Activated CD8-positive, alpha-beta T cell treated with anti-CD3 and anti-CD28 coated beads for 36 hours (primary cell): ENCODE results near the gene EYA3. TPM values are rescaled to one million over a fixed set of nuclear protein-coding genes. Genes with fewer than 3 reads are reported as not detected.

Experiments used
- ATAC-seq: fragments of 200-7000 bp; cut with Tn5 transposase; one replicate; pipeline ENCODE4 v1.10.0; 2021; ENCODE audit warnings: mild to moderate bottlenecking, moderate library complexity
- CTCF ChIA-PET: fragments of 350-600 bp; sonication (Branson Sonifier 250); formaldehyde crosslinking; loops from one replicate; lab custom pipeline; 2021; ENCODE audit warnings: antibody characterized with exemption; lab: Charles Lee
- POLR2A ChIA-PET: fragments of 350-600 bp; sonication (Branson Sonifier 250); formaldehyde crosslinking; loops from one replicate; lab custom pipeline; 2021; ENCODE audit warnings: antibody characterized with exemption; lab: Charles Lee
- DNase-seq: peaks from one replicate; pipeline ENCODE4 v3.0.0-alpha.2; 2020
- H3K27ac Mint-ChIP-seq: one replicate; pipeline ENCODE4 v1.8.0; 2021; ENCODE audit warnings: mild to moderate bottlenecking, mixed read lengths
- H3K27me3 Mint-ChIP-seq: one replicate; pipeline ENCODE4 v1.8.0; 2021; ENCODE audit warnings: mixed read lengths
- H3K36me3 Mint-ChIP-seq: one replicate; pipeline ENCODE4 v1.8.0; 2021; ENCODE audit warnings: low read depth, mixed read lengths
- H3K4me1 Mint-ChIP-seq: one replicate; pipeline ENCODE4 v1.8.0; 2021; ENCODE audit warnings: low read depth, mixed read lengths
- H3K4me3 Mint-ChIP-seq: one replicate; pipeline ENCODE4 v1.8.0; 2021; ENCODE audit warnings: mild to moderate bottlenecking, moderate library complexity, mixed read lengths
- H3K9me3 Mint-ChIP-seq: one replicate; pipeline ENCODE4 v1.8.0; 2021; ENCODE audit warnings: mixed read lengths
- intact Hi-C: fragments of 100-400 bp; cut with micrococcal nuclease; formaldehyde crosslinking; loops from one replicate; pipeline ENCODE4 v1.10.0; 2022
- total RNA-seq, 2 experiments: library from RNA; stranded (reverse); gene quantifications; one replicate each; pipeline ENCODE4 v1.2.3, GENCODE V29; 2021
- TF ChIP-seq, protein P1 (sequence below): fragments of 200-600 bp; IDR thresholded peaks from one replicate; pipeline ENCODE4 v1.8.0; 2022; ENCODE audit warnings: antibody characterized with exemption, mild to moderate bottlenecking

The EYA3 gene
- total RNA-seq, 2 experiments from 2014 or later, result 34.6 to 34.9 TPM

- Mint-ChIP-seq H3K36me3 (peaks cover 25% of the 10 kb centered on the region), H3K4me1 (peaks cover 62% of the 10 kb centered on the region), H3K9me3 (no peaks in the 10 kb centered on the region), H3K4me3 (peak overlapping the region; percentile 13), H3K27ac (peak overlapping the region; percentile 63), H3K27me3 (no peaks in the 10 kb centered on the region)
- POLR2A ChIA-PET, result interaction anchor here (0.7 to 1.4 kb wide), 2 partner anchors 19 to 28 kb away, joined by 3 to 4 read pairs; no protein-coding TSS in a partner anchor
- CTCF ChIA-PET, result interaction anchor here (0.7 to 1.5 kb wide), 7 partner anchors 16 to 159 kb away, joined by 3 to 7 read pairs (median 4); partner anchors contain the start of gene EYA3
- ATAC-seq (peak; percentile 50), DNase-seq (no peak)
- TF ChIP-seq, protein P1, sequence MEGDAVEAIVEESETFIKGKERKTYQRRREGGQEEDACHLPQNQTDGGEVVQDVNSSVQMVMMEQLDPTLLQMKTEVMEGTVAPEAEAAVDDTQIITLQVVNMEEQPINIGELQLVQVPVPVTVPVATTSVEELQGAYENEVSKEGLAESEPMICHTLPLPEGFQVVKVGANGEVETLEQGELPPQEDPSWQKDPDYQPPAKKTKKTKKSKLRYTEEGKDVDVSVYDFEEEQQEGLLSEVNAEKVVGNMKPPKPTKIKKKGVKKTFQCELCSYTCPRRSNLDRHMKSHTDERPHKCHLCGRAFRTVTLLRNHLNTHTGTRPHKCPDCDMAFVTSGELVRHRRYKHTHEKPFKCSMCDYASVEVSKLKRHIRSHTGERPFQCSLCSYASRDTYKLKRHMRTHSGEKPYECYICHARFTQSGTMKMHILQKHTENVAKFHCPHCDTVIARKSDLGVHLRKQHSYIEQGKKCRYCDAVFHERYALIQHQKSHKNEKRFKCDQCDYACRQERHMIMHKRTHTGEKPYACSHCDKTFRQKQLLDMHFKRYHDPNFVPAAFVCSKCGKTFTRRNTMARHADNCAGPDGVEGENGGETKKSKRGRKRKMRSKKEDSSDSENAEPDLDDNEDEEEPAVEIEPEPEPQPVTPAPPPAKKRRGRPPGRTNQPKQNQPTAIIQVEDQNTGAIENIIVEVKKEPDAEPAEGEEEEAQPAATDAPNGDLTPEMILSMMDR, result no peak
- intact Hi-C loops, result no loop called here
These were observed 29.2 kb downstream of the EYA3 start for GRCh38 chr1:28058971-28059878.

DNA sequence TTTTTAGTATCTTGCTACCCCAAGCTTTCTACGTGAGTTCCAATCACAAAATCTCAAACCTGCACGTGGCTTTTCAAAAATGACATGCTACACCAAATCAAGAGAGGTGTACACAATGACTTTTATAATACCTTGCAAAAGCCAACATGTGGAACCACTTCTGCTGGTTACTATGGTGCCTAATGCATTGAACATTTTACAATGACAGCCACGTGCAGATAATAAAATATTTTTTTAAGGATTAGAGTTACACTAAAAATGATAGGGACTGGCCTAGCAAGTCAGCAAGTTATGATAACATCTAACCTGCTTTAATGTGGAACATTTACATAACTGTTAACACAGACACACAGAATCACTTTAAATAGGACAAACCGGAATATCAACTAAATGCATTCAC lies 30.2 kb downstream of the EYA3 start:
- peaks cover 58% of the 10 kb centered on the region for H3K4me1 Mint-ChIP-seq
- H3K27ac Mint-ChIP-seq, result no peak overlapping the region
- POLR2A ChIA-PET, result interaction anchor here (0.8 to 1.4 kb wide), 2 partner anchors 30 to 60 kb away, joined by 3 to 4 read pairs; no protein-coding TSS in a partner anchor
- H3K4me3 Mint-ChIP-seq, result no peak overlapping the region
- CTCF ChIA-PET, result interaction anchor here (0.9 to 1.5 kb wide), 3 partner anchors 17 to 151 kb away, joined by 3 to 4 read pairs (median 4); partner anchors contain the start of gene EYA3
- no peaks in the 10 kb centered on the region for H3K9me3 Mint-ChIP-seq
- H3K27me3 Mint-ChIP-seq, result no peaks in the 10 kb centered on the region
- TF ChIP-seq, protein P1, result no peak
- DNase-seq (no peak), ATAC-seq (no peak)
- H3K36me3 Mint-ChIP-seq, result peaks cover 24% of the 10 kb centered on the region
- intact Hi-C loops, result no loop called here

- Mint-ChIP-seq H3K36me3 (peaks cover 22% of the 10 kb centered on the region), H3K4me3 (peak overlapping the region; percentile 11), H3K27me3 (no peaks in the 10 kb centered on the region), H3K27ac (peak overlapping the region; percentile 90), H3K4me1 (peaks cover 46% of the 10 kb centered on the region), H3K9me3 (no peaks in the 10 kb centered on the region)
- intact Hi-C loops, result no loop called here
- peak; percentile 92 for DNase-seq
- ChIA-PET POLR2A (interaction anchor here (0.6 to 2.9 kb wide), 4 partner anchors 10 to 450 kb away, joined by 3 to 12 read pairs (median 4); partner anchors contain the start of gene EYA3), CTCF (interaction anchor here (1.5 to 1.6 kb wide), 2 partner anchors 22 to 33 kb away, joined by 3 read pairs; no protein-coding TSS in a partner anchor)
- ATAC-seq, result peak; percentile 92
- TF ChIP-seq, protein P1, result no peak
These were observed 32.1 kb downstream of the EYA3 start for GRCh38 chr1:28056129-28056925.

DNA sequence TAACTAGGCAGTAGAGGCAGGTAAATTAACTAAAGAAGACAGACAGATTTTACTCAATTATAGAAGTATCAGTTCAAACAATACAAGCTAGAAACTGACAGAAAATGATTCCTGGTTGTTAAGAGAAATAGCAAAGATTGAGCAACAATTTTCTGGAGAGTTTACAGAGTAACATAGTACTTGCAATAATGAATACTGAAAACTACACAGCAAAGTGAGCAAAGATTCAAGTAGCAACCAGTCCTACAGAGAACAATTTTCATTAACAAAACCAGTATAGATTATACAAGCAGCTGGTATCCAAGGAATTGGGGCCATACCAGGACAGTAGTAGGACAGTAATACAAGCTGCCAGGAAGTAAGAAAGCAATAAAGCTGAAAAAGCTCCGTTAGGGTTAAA lies 37.6 kb downstream of the EYA3 start:
- intact Hi-C loops, result no loop called here
- Mint-ChIP-seq H3K27ac (no peak overlapping the region), H3K27me3 (no peaks in the 10 kb centered on the region), H3K36me3 (peaks cover 26% of the 10 kb centered on the region), H3K4me1 (peaks cover 13% of the 10 kb centered on the region), H3K9me3 (no peaks in the 10 kb centered on the region), H3K4me3 (no peak overlapping the region)
- POLR2A ChIA-PET, result no interaction called here
- ATAC-seq (no peak), DNase-seq (no peak)
- CTCF ChIA-PET, result interaction anchor here (1.6 kb wide), 1 partner anchor 71 kb away, joined by 3 read pairs; no protein-coding TSS in a partner anchor
- TF ChIP-seq, protein P1, result no peak
